Fibroblast of the aortic adventitia (primary cell): Measurements from ENCODE around the gene UBXN10. TPM values are rescaled to one million over a fixed set of nuclear protein-coding genes. Genes with fewer than 3 reads are reported as not detected.

ENCODE experiments used
- DNase-seq: peaks from one replicate; pipeline ENCODE4 v3.0.0-alpha.2; 2010; ENCODE audit warnings: low read depth
- H3K4me3 ChIP-seq: 2 replicates; pipeline ENCODE4 v1.5.1; 2011; ENCODE audit warnings: low read depth, mild to moderate bottlenecking, control low read depth, low read length, moderate library complexity
- CTCF ChIP-seq: IDR thresholded peaks from 2 replicates; pipeline ENCODE4 v1.5.1; 2011; ENCODE audit warnings: mild to moderate bottlenecking, low read length, control low read depth, inconsistent platforms; ENCODE audit not compliant: insufficient read depth
- total RNA-seq: library from RNA; depleted of rRNA; stranded (reverse); fragments of >200 nt; gene quantifications from 2 replicates; pipeline ENCODE4 v1.2.3, GENCODE V29; 2012; ENCODE audit warnings: low replicate concordance

UBXN10 gene
- total RNA-seq, 1 donor = not detected

GRCh38 chr1:20178634-20179370, 7.1 kb upstream of the UBXN10 start:
- no peak overlapping the region for H3K4me3 ChIP-seq
- no peak for DNase-seq
- no peak for TF ChIP-seq CTCF

- no peak for DNase-seq
- H3K4me3 ChIP-seq = no peak overlapping the region
- TF ChIP-seq CTCF = no peak
Observed at GRCh38 chr1:20179371-20180128, 6.3 kb upstream of the UBXN10 start.

DNA sequence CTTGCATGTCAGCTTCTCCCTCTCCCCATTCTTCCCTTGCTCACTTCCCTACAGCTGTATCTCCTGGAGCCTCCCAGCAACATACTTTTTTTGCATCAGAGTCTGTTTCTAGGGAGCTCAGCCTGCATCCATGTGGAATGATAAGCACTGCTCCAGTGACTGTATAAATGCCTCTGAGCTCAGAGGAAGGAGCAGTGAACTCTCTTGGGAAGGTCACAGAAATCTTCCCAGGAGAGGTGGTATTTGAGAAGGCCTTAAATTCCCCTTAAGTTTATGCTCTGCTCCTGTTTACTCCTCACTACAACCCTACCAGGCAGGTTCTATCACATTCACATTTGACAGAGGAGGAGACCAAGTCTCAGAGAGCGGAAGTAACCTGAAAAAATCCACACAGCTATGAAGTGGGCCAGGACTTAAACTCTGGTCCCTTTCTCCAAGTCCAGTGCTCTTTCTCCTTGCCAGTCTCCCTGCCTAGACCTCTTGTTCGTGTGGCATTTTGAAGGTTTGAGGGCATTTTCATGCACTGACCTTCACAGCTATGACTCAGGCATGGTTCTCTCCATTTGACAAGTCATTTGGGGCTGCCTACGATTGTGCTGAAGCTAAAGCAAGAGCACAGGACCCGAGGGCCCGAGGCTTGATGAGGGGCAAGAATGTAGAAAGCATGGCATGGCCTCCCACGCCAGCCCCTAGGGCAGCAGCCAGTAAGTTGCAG, 5.6 kb upstream of the UBXN10 start:
- TF ChIP-seq CTCF = no peak
- no peak overlapping the region for H3K4me3 ChIP-seq
- no peak for DNase-seq

GRCh38 chr1:20180844-20181207, 5.1 kb upstream of the UBXN10 start:
- no peak for TF ChIP-seq CTCF
- H3K4me3 ChIP-seq = no peak overlapping the region
- DNase-seq = no peak

DNA sequence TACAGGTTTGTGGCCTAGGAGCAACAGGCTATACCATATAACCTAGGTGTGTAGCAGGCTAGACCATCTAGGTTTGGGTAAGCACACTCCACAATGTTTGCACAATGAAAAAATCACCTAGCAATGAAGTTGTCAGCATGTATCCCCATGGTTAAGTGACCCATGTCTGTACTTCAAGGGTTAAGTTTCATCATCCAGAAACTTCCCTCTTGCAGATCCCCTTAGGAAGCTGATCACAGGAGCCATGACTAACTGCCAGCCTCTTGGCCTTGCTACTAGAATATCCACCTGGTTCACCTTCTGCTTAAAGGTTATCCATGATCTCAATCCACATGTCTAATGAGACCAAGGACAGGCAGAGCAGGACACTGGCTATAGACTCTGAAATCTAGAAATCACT, 3.5 kb upstream of the UBXN10 start:
- DNase-seq = no peak
- no peak for TF ChIP-seq CTCF

GRCh38 chr1:20183035-20183434, 2.9 kb upstream of the UBXN10 start:
- no peak for DNase-seq
- TF ChIP-seq CTCF = no peak

More for the DNA sequence above, 3.5 kb upstream of the UBXN10 start:
- H3K4me3 ChIP-seq = no peak overlapping the region

More at GRCh38 chr1:20183035-20183434, 2.9 kb upstream of the UBXN10 start:
- no peak overlapping the region for H3K4me3 ChIP-seq
